ENCODE data around the gene NCS1. TPM values are rescaled to one million over a fixed set of nuclear protein-coding genes. Genes with fewer than 3 reads are reported as not detected.

Gene NCS1
- polyA plus RNA-seq, 3 donors = 25.8 to 27.4 (median 26.6) TPM

- no peak for DNase-seq (ENCODE audit: low read depth in 3 of 3, low spot score in 2 of 3)
Observed at GRCh38 chr9:130192382-130192999, 20.3 kb downstream of the NCS1 start.

GRCh38 chr9:130193103-130193502 lies 20.9 kb downstream of the NCS1 start:
- no peak for DNase-seq (ENCODE audit: low read depth in 3 of 3, low spot score in 2 of 3)

GRCh38 chr9:130193531-130194377 lies 21.6 kb downstream of the NCS1 start:
- no peak for DNase-seq (ENCODE audit: low read depth in 3 of 3, low spot score in 2 of 3)

- no peak for DNase-seq (ENCODE audit: low read depth in 3 of 3, low spot score in 2 of 3)
Observed at GRCh38 chr9:130194378-130194932, 22.3 kb downstream of the NCS1 start.

GRCh38 chr9:130195638-130196037 lies 23.4 kb downstream of the NCS1 start:
- no peak for DNase-seq (ENCODE audit: low read depth in 3 of 3, low spot score in 2 of 3)

- DNase-seq (ENCODE audit: low read depth in 3 of 3, low spot score in 2 of 3) = no peak
Observed at GRCh38 chr9:130196643-130197042, 24.4 kb downstream of the NCS1 start.

GRCh38 chr9:130197386-130197785 lies 25.2 kb downstream of the NCS1 start:
- no peak for DNase-seq (ENCODE audit: low read depth in 3 of 3, low spot score in 2 of 3)

- DNase-seq (ENCODE audit: low read depth in 3 of 3, low spot score in 2 of 3) = no peak
Observed at GRCh38 chr9:130197888-130198287, 25.7 kb downstream of the NCS1 start.

GRCh38 chr9:130198501-130199179 lies 26.4 kb downstream of the NCS1 start:
- no peak for DNase-seq (ENCODE audit: low read depth in 3 of 3, low spot score in 2 of 3)

GRCh38 chr9:130199605-130200004 lies 27.4 kb downstream of the NCS1 start:
- DNase-seq (ENCODE audit: low read depth in 3 of 3, low spot score in 2 of 3) = no peak

- no peak for DNase-seq (ENCODE audit: low read depth in 3 of 3, low spot score in 2 of 3)
Observed at GRCh38 chr9:130200038-130200849, 28.0 kb downstream of the NCS1 start.

- no peak for DNase-seq (ENCODE audit: low read depth in 3 of 3, low spot score in 2 of 3)
Observed at GRCh38 chr9:130201399-130201873, 29.2 kb downstream of the NCS1 start.

- no peak for DNase-seq (ENCODE audit: low read depth in 3 of 3, low spot score in 2 of 3)
Observed at GRCh38 chr9:130201974-130202373, 29.8 kb downstream of the NCS1 start.

GRCh38 chr9:130204341-130204740 lies 32.1 kb downstream of the NCS1 start:
- DNase-seq (ENCODE audit: low read depth in 3 of 3, low spot score in 2 of 3) = no peak

GRCh38 chr9:130204959-130205358 lies 32.8 kb downstream of the NCS1 start:
- DNase-seq (ENCODE audit: low read depth in 3 of 3, low spot score in 2 of 3) = no peak

- DNase-seq (ENCODE audit: low read depth in 3 of 3, low spot score in 2 of 3) = no peak
Observed at GRCh38 chr9:130205912-130206311, 33.7 kb downstream of the NCS1 start.

GRCh38 chr9:130206579-130206978 lies 34.4 kb downstream of the NCS1 start:
- no peak for DNase-seq (ENCODE audit: low read depth in 3 of 3, low spot score in 2 of 3)

- no peak for DNase-seq (ENCODE audit: low read depth in 3 of 3, low spot score in 2 of 3)
Observed at GRCh38 chr9:130207241-130207992, 35.2 kb downstream of the NCS1 start.

- DNase-seq (ENCODE audit: low read depth in 3 of 3, low spot score in 2 of 3) = no peak
Observed at GRCh38 chr9:130208600-130209347, 36.6 kb downstream of the NCS1 start.

Data from right renal cortex interstitium (tissue), 3 donors.